Endothelial cell of umbilical vein (primary cell): ENCODE results near the gene KLHL1. TPM values are rescaled to one million over a fixed set of nuclear protein-coding genes. Genes with fewer than 3 reads are reported as not detected.

Experiments used
- BruUV-seq: library from RNA; stranded (reverse); fragments of 400-500 nt; replicated peaks from 2 replicates; lab custom pipeline; 2021; lab: Mats Ljungman, UMichigan
- CTCF ChIA-PET: fragments of 300-600, 350-600 bp; sonication (Branson Sonifier 250); formaldehyde crosslinking; loops from one replicate; lab custom pipeline; 2021; ENCODE audit warnings: antibody characterized with exemption, inconsistent platforms; lab: Charles Lee
- POLR2A ChIA-PET: fragments of 300-600, 350-600 bp; sonication (Branson Sonifier 250); formaldehyde crosslinking; loops from one replicate; lab custom pipeline; 2021; ENCODE audit warnings: antibody characterized with exemption, inconsistent platforms; lab: Charles Lee
- DNase-seq: peaks from one replicate; pipeline ENCODE4 v3.0.0-alpha.2; 2011; ENCODE audit warnings: low read depth, low spot score
- FAIRE-seq: peaks from 2 replicates; lab custom pipeline; 2011; peaks lifted over from hg19 to GRCh38; lab: Jason Lieb, UNC
- H2AFZ ChIP-seq: 2 replicates; pipeline ENCODE4 v1.6.0; 2012; ENCODE audit warnings: low read depth, low read length, control low read depth, inconsistent platforms
- H3K27ac ChIP-seq: 2 replicates; pipeline ENCODE4 v1.5.1; 2011; ENCODE audit warnings: low read depth, mild to moderate bottlenecking, control low read depth, low read length, moderate library complexity; ENCODE audit not compliant: insufficient read depth
- H3K27me3 ChIP-seq, 2 experiments: 2 replicates each; pipeline versions ENCODE4 v1.6.0 to v1.6.1; 2011; ENCODE audit warnings: low read length in 2 of 2, mixed read lengths in 1 of 2; ENCODE audit not compliant: control insufficient read depth in 2 of 2, insufficient read depth in 2 of 2
- H3K36me3 ChIP-seq, 2 experiments: 2 replicates in 1 of 2; 3 replicates in 1 of 2; pipeline ENCODE4 v1.5.1; 2011; ENCODE audit warnings: low read length in 2 of 2, mild to moderate bottlenecking in 1 of 2, moderate library complexity in 1 of 2; ENCODE audit not compliant: control insufficient read depth in 2 of 2, insufficient read depth in 2 of 2; ENCODE audit errors: extremely low read depth in 1 of 2
- H3K4me1 ChIP-seq: 3 replicates; pipeline ENCODE4 v1.5.1; 2011; ENCODE audit warnings: mild to moderate bottlenecking, low read length; ENCODE audit not compliant: control insufficient read depth, insufficient read depth; ENCODE audit errors: extremely low read depth
- H3K4me2 ChIP-seq: 2 replicates; pipeline ENCODE4 v1.6.1; 2011; ENCODE audit warnings: low read length, control low read depth, mixed read lengths; ENCODE audit not compliant: insufficient read depth
- H3K4me3 ChIP-seq, 3 experiments: fragments of 200-600 bp in 1 of 3; sonication (generic), shearing (Covaris generic) in 1 of 3; replicated peaks in 1 of 3; 2 replicates each; pipeline ENCODE4 v1.5.1; 2011 to 2016; ENCODE audit warnings: control low read depth in 3 of 3, low read length in 3 of 3, mild to moderate bottlenecking in 2 of 3, inconsistent platforms in 1 of 3, low read depth in 1 of 3, moderate library complexity in 1 of 3; ENCODE audit not compliant: insufficient read depth in 1 of 3
- H3K79me2 ChIP-seq: 2 replicates; pipeline ENCODE4 v1.6.0; 2012; ENCODE audit warnings: low read length, inconsistent platforms; ENCODE audit not compliant: control insufficient read depth, insufficient read depth
- H3K9ac ChIP-seq: replicated peaks from 2 replicates; pipeline ENCODE3; 2011; ENCODE audit warnings: low read length, control low read depth; ENCODE audit not compliant: insufficient read depth; ENCODE audit errors: extremely low read depth
- H3K9me1 ChIP-seq: replicated peaks from 3 replicates; pipeline ENCODE4 v1.6.0; 2011; ENCODE audit warnings: mild to moderate bottlenecking, low read length; ENCODE audit not compliant: control insufficient read depth, insufficient read depth; ENCODE audit errors: extremely low read depth
- H3K9me3 ChIP-seq: replicated peaks from 2 replicates; pipeline ENCODE4 v1.5.1; 2012; ENCODE audit warnings: low read length, inconsistent platforms; ENCODE audit not compliant: control insufficient read depth, insufficient read depth
- H4K20me1 ChIP-seq: replicated peaks from 2 replicates; pipeline ENCODE3; 2011; ENCODE audit warnings: mild to moderate bottlenecking, low read length; ENCODE audit not compliant: control insufficient read depth, insufficient read depth; ENCODE audit errors: extremely low read depth
- CTCF ChIP-seq, 2 donors: IDR thresholded peaks; 1 replicate in 1 of 2; 2 replicates in 1 of 2; pipeline ENCODE4 v1.5.1; 2011; ENCODE audit warnings: low read length in 2 of 2, mild to moderate bottlenecking in 2 of 2, moderate library complexity in 2 of 2, control low read depth in 1 of 2, inconsistent platforms in 1 of 2, low read depth in 1 of 2; ENCODE audit not compliant: insufficient read depth in 1 of 2; ENCODE audit errors: extremely low read depth in 1 of 2
- EZH2 ChIP-seq: IDR thresholded peaks from 2 replicates; pipeline ENCODE4 v1.6.1; 2012; ENCODE audit warnings: borderline replicate concordance, low read depth, mild to moderate bottlenecking, moderate library complexity, low read length, inconsistent platforms; ENCODE audit not compliant: severe bottlenecking
- FOS ChIP-seq: IDR thresholded peaks from 2 replicates; pipeline ENCODE4 v1.6.1; 2011; ENCODE audit warnings: mild to moderate bottlenecking, low read length, moderate library complexity, borderline replicate concordance; ENCODE audit not compliant: insufficient read depth
- GATA2 ChIP-seq: IDR thresholded peaks from 2 replicates; pipeline ENCODE4 v1.7.0; 2011; ENCODE audit warnings: low read depth, mild to moderate bottlenecking, moderate library complexity, mixed read lengths, low read length; ENCODE audit not compliant: insufficient read length, insufficient read depth
- JUN ChIP-seq: IDR thresholded peaks from 2 replicates; pipeline ENCODE4 v1.6.1; 2011; ENCODE audit warnings: borderline replicate concordance, low read depth; ENCODE audit not compliant: insufficient read length, insufficient read depth
- POLR2A ChIP-seq: IDR thresholded peaks from 2 replicates; pipeline ENCODE4 v1.6.1; 2012; ENCODE audit warnings: low read depth, mild to moderate bottlenecking, control low read depth, low read length
- POLR2AphosphoS5 ChIP-seq: IDR thresholded peaks from 2 replicates; pipeline ENCODE4 v1.6.1; 2012; ENCODE audit warnings: low read depth, mild to moderate bottlenecking, control low read depth, low read length, moderate library complexity; ENCODE audit not compliant: insufficient read depth
- dilution Hi-C: fragments of 300-500 bp; cut with MboI; formaldehyde crosslinking; loops from one replicate; pipeline ENCODE4 v1.15.0; 2019; ENCODE audit warnings: low sequenced_read_pairs; ENCODE audit not compliant: extremely low pct_ligation_motif_present
- intact Hi-C: fragments of 100-400 bp; cut with micrococcal nuclease; formaldehyde crosslinking; loops from one replicate; pipeline ENCODE4 v1.10.0; 2022
- polyA plus RNA-seq, 4 experiments: library from polyadenylated mRNA; depleted of rRNA in 3 of 4; stranded (reverse) in 3 of 4; unstranded in 1 of 4; fragments of >200 nt; gene quantifications; 2 replicates each; pipeline versions ENCODE4 v1.2.1 to v1.2.3, GENCODE V29; 2011 to 2012; ENCODE audit warnings: missing spikeins in 1 of 4
- total RNA-seq: library from RNA; stranded (reverse); gene quantifications from 2 replicates; pipeline ENCODE4 v1.2.3, GENCODE V29; 2021

The KLHL1 gene
- total and polyA plus RNA-seq, 2 donors (not counting 3 experiments of a cell fraction or from before 2014, with no cell fraction given) = not detected

DNA sequence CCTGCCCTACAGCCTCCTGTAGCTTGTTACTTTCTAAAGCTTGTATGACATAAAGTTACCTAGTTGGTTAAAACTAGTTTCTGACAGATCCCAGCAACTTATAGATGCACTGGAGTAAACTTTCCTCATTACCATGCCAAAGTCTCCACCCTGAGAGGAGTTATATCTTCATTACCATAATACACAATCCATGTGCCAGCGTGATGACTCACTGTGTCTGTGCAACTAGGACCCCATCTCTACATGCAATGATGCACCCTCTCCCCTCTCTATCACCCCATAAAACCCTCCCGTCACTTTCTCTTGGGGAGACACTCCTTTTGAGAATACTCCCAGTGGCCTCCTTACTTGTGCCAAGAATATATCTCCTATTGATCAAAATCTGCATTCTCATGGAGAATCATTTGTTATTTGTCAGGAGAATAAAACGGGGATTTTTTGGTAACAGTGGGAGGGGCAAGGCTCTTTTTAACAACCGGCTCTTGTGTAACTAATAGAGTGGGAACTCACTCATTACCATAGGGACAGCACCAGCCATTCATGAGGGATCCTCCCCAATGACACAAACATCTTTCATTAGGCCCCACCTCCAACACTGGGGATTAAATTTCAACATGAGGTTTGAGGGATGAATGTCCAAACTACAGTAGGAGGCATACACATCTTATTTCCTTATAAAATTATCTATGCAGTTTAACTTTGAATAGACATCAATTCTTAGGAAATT is 235.8 kb downstream of the KLHL1 start:
- DNase-seq (no peak), FAIRE-seq (no peak)
- intact Hi-C loops = no loop called here
- no peak overlapping the region for H3K4me2 ChIP-seq
- no peak overlapping the region for H3K4me3 ChIP-seq
- ChIA-PET POLR2A (no interaction called here), CTCF (no interaction called here)
- no peak overlapping the region for H2AFZ ChIP-seq
- H3K4me1 ChIP-seq = no peaks in the 10 kb centered on the region
- dilution Hi-C loops = no loop called here
- H3K36me3 ChIP-seq = no peaks in the 10 kb centered on the region
- TF ChIP-seq POLR2AphosphoS5 (no peak), FOS (no peak), GATA2 (no peak), JUN (no peak), CTCF (IDR thresholded peaks at IDR 0.05; ENCODE audit: extremely low read depth in 1 of 2, insufficient read depth in 1 of 2, low read depth in 1 of 2, low read length in 2 of 2) (no peak), POLR2A (no peak), EZH2 (no peak)
- H3K79me2 ChIP-seq = no peaks in the 10 kb centered on the region
- H3K27ac ChIP-seq = no peak overlapping the region
- no peaks in the 10 kb centered on the region for H3K9me1 ChIP-seq
- no TSS peak for BruUV-seq
- no peaks in the 10 kb centered on the region for H3K9me3 ChIP-seq
- H3K27me3 ChIP-seq = no peaks in the 10 kb centered on the region
- H3K9ac ChIP-seq = no peak overlapping the region
- H4K20me1 ChIP-seq = no peaks in the 10 kb centered on the region
